HG03103 (cell line): ENCODE data around the gene SLC19A1.
"Not testable (repeated sequence)": the region's sequence is repeated elsewhere in the genome, so short reads cannot be mapped to it uniquely, and the experiment has no call there.

ENCODE experiments used
- ATAC-seq: cut with Tn5 transposase; IDR thresholded peaks from one replicate; pipeline ENCODE4 v1.9.1; 2021; ENCODE audit warnings: low read depth; ENCODE audit not compliant: unreplicated experiment

SLC19A1 gene

GRCh38 chr21:45535341-45536081 is 6.7 kb downstream of the SLC19A1 start:
- ATAC-seq = no peak

GRCh38 chr21:45534636-45535331 is 7.5 kb downstream of the SLC19A1 start:
- no peak for ATAC-seq

GRCh38 chr21:45533846-45534635 is 8.2 kb downstream of the SLC19A1 start:
- ATAC-seq = no peak

DNA sequence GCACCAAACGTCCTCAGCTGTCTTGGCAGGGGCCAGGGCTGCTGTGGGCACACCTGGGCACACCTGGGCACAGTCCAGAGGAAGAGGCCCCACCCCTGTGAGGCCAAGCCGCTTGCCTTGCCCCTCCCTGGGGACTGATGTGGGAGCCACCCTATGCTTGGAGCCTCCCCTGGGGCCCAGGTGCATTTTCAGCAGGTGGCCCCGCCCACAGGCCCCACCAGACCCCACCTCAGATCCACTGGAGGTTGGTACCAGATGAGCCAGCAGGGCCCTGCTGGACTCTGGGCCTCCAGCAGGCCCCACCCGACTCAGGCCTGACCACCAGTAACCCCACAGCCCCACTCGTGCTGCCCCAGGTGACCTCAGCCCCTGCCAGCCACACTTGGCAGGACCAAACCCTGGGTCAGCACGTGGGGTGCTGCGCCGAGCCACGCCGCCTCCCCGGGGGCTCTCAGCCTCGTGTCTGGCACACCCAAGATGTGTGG is 8.8 kb downstream of the SLC19A1 start:
- ATAC-seq = no peak

DNA sequence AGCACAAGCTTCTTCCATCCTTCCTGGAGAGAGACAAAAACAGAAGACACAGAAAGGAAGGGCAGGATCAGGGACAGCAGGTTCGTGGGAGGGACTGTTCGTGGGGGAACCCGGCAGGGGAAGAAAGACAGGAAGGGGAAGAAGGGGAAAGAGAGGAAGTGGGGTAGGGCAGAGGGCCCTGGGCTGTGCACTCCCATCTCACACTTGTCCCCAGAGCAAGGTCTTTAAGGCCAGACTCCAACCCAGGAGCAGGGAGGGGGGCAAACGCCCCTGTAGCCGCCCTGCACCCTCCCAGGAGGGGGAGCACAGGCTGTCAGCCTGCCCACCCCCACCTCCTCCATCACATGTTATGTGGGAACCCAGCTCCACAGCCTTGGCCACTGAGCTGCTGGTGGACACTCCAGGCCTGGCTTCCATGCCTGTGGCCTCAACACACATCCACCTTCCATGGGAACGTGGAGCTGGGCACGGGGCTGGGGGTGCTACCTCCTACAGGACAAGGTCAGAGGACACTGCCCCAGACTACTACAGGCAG is 9.3 kb downstream of the SLC19A1 start:
- no peak for ATAC-seq

DNA sequence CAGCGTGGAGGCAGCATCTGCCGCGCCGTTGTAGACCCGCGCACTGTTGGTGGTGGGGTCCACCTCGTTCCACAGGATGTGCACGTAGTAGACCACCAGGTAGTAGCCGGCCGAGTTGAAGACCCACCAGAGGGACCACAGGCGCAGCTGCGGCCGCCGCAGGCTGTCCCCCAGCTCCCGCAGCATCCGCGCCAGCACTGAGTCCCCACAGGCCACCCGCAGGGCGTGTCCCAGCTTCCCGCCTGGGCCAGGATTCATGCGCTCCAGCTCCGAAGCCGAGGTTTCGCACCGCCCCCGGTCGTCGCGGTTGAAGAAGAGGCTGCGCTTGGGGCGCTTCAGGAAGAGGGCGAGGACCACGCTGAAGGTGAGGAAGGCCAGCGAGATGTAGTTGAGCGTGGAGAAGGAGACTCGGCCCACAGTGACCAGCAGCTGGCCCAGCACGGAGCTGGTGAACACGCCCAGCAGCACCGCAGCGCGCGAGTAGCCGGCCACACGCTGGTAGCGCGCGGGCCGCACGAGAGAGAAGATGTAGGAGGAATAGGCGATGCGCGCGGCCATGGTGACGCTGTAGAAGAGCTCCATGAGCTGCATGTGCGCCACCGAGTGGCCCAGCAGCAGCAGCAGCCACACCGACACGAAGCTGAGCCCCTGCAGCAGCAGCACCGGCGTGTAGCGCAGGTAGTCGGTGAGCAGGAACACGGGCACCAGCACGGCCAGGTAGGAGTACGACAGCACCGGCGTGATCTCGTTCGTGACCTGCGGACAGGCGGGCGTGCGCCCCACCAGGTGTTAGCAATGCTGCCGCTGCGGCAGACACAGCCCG is 10.6 kb downstream of the SLC19A1 start:
- ATAC-seq = no peak

GRCh38 chr21:45531114-45531392 is 11.2 kb downstream of the SLC19A1 start:
- not testable (repeated sequence) for ATAC-seq

DNA sequence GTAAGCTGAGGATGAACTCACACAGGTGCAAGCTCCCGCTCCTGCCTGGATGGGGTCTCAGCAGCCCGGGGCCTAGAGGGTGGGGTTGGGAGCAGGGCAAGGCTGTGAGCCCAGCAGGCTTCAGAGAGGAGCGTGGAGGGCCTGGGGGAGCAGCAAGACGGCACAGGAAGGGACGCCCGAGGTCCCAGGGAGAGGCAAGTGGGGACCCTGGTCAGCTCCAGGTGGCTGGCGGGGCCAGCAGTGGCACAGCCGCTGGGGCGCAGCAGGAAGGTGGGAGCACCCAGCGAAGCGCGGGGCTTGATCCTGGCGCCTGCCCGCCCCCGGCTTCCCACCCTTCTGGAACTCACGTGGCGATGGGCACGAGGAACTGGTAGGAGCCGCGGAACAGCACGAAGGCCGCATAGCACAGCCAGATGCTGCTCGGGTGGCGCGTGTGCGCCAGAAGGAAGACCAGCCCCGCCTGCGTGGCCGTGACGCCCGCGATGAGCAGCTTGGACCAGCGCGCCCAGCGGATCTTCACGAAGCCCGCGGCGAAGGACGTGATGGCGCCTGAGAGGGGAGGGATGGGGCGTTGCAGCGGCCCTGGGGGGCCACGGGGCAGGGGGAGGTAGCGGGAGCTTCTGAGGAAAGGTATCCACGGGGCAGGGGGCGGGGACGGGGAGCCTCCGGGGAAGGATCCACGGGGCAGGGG is 11.7 kb downstream of the SLC19A1 start:
- ATAC-seq = no peak

DNA sequence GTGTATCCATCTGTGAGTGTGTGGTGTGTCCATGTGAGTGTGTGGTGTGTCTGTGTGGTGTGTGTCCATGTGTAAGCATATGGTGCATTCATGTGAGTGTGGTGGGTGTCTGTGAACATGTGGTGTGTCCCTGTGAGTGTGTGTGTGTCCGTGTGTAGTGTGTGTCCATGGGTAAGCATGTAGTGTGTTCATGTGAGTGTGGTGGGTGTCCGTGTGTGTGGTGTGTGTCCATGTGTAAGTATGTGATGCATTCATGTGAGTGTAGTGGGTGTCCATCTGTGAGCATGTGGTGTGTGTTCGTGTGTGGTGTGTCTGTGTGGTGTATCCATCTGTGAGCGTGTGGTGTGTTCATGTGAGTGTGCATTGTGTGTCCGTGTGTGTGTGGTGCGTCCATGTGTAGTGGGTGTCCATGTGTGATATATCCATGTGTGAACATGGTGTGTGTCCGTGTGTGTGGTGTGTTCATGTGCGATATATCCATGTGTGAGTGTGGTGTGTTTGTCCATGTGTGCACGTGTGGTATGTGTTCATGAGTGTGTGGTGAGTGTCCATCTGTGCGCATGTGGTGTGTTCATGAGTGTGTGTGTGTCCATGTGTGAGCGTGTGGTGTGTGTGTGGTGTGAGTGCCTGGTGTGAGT is 12.3 kb downstream of the SLC19A1 start:
- ATAC-seq = no peak

DNA sequence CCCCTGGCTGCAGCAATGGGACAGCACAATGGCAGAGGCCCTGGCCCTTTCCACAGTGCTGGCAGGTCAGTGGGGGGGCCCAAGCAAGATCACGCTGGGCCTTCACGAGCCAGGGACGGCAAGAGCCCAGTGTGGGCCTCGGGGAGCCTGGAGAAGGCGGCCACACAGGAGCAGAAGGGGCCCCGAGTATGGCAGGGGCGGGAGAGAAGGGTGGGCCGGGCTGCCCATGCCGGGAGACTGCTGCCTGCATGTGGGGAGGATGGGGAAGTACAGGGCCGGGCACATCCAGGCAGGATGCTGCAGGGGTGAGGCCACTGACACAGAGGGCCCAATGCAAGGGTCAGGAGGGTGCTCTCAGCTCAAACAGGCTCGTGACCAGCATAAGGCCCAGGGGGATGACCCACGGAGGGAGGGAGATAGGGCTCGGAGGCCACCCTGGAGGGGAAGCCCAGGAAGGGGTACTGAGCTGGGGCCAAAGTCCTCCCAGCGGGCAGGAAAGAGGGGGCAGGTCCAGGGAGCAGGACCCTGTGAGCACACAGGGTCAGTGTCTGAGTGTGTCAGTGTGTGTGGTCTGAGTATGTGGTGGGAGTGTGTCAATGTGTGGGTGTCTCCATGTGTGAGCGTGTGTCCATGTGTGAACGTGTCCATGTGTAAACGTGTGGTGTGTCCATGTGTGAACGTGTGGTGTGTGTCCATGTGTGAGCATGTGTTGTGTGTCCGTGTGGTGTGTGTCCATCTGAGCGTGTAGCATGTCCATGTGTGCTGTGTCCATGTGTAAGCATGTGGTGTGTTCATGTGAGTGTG is 13.1 kb downstream of the SLC19A1 start:
- no peak for ATAC-seq

DNA sequence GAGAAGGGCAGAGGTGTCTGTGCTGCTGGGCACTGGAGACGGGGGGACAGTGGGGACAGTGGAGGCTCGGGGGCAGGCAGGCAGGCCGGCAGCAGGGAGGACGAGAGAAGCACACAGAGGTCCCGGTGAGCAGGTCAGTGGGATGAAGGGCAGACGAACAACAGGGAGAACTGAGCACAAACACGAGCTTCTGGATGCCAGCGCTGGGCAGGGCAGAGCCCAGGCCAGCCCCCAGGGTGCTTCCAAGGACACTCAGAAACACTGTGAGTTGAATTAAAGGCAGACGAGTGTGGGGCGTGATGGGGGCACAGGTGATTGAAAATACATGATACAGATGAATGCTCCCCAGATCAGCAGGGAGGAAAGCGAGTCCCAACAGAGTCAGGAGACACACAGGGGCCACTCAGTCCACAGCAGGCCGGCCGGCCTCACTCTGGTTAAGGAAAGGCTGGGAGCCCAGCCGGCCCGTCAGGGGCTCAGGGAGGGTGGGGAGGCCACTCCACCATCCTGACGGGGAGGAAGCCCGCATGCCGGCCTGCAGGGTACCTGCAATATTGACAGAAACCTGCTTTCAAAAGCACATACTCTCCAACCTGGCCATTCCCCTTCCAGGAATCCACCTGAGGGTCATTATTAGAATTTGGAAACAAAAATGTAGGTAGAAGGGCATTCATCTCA is 14.1 kb downstream of the SLC19A1 start:
- ATAC-seq = no peak

DNA sequence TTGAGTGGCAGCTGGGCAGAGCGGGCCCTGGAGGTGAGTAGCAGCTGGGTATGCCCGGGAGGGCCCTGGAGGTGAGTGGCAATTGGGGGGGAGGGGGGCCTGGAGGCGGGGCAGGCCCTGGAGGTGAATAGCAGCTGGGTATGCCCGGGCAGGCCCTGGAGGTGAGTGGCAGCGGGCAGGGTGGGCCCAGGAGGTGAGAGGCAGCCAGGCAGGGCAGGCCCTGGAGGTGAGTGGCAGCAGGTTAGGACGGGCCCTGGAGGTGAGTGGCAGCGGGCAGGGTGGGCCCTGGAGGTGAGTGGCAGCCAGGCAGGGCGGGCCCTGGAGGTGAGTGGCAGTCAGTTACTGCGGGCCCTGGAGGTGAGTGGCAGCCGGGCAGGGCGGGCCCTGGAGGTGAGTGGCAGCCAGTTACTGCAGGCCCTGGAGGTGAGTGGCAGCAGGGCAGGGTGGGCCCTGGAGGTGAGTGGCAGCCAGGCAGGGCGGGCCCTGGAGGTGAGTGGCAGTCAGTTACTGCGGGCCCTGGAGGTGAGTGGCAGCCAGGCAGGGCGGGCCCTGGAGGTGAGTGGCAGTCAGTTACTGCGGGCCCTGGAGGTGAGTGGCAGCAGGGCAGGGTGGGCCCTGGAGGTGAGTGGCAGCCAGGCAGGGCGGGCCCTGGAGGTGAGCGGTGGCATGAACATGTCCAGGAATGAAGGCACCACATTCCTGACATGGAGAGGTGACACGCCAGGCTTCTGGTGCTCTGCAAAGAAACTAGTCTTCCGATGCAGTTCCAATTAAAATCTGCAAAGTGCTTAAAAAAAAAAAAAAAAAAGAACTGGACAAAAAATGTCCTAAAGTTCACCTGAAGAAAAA is 14.9 kb downstream of the SLC19A1 start:
- not testable (repeated sequence) for ATAC-seq

GRCh38 chr21:45525910-45526306 is 16.3 kb downstream of the SLC19A1 start:
- no peak for ATAC-seq

- ATAC-seq = no peak
Measured at GRCh38 chr21:45525153-45525909, 16.9 kb downstream of the SLC19A1 start.

- no peak for ATAC-seq
Measured at GRCh38 chr21:45524756-45525152, 17.5 kb downstream of the SLC19A1 start.

GRCh38 chr21:45523411-45524101 is 18.7 kb downstream of the SLC19A1 start:
- no peak for ATAC-seq
